Stimulated activated CD4-positive, alpha-beta T cell treated with anti-CD3 and anti-CD28 coated beads, TNF-alpha, amount 100 ng/mL, for 4 hours (primary cell): Measurements from ENCODE around the gene ACSL5.
"Not testable (repeated sequence)": the region's sequence is repeated elsewhere in the genome, so short reads cannot be mapped to it uniquely, and the experiment has no call there.

Experiments
- DNase-seq, 3 experiments: peaks; one replicate each; pipeline ENCODE4 v3.0.0-alpha.2; 2020; ENCODE audit warnings: low read depth in 3 of 3

ACSL5 gene

GRCh38 chr10:112374724-112375541 lies 1.0 kb downstream of the ACSL5 start:
- DNase-seq = no peak

GRCh38 chr10:112375721-112376395 lies 1.9 kb downstream of the ACSL5 start:
- peak in 1 of 3 experiments; percentile 21 for DNase-seq

GRCh38 chr10:112376396-112376790 lies 2.5 kb downstream of the ACSL5 start:
- no peak for DNase-seq

GRCh38 chr10:112377116-112377515 lies 3.2 kb downstream of the ACSL5 start:
- DNase-seq = not testable (repeated sequence)

- DNase-seq = no peak
Measured at GRCh38 chr10:112379635-112380296, 5.8 kb downstream of the ACSL5 start.

- no peak for DNase-seq
Measured at GRCh38 chr10:112382515-112383235, 8.8 kb downstream of the ACSL5 start.

- no peak for DNase-seq
Measured at GRCh38 chr10:112383325-112383724, 9.4 kb downstream of the ACSL5 start.

GRCh38 chr10:112384141-112384540 lies 10.2 kb downstream of the ACSL5 start:
- DNase-seq = no peak

- no peak for DNase-seq
Measured at GRCh38 chr10:112385201-112385600, 11.3 kb downstream of the ACSL5 start.

- not testable (repeated sequence) for DNase-seq
Measured at GRCh38 chr10:112388056-112388455, 14.1 kb downstream of the ACSL5 start.

GRCh38 chr10:112388548-112388947 lies 14.6 kb downstream of the ACSL5 start:
- no peak for DNase-seq

- peak in 1 of 3 experiments; percentile 35 for DNase-seq
Measured at GRCh38 chr10:112389271-112389822, 15.4 kb downstream of the ACSL5 start.

- no peak for DNase-seq
Measured at GRCh38 chr10:112390125-112390703, 16.3 kb downstream of the ACSL5 start.

- no peak for DNase-seq
Measured at GRCh38 chr10:112393341-112393740, 19.4 kb downstream of the ACSL5 start.

- DNase-seq = no peak
Measured at GRCh38 chr10:112393827-112394226, 19.9 kb downstream of the ACSL5 start.

GRCh38 chr10:112394475-112394875 lies 20.6 kb downstream of the ACSL5 start:
- no peak for DNase-seq

- no peak for DNase-seq
Measured at GRCh38 chr10:112395809-112396530, 22.1 kb downstream of the ACSL5 start.

GRCh38 chr10:112397592-112397991 lies 23.7 kb downstream of the ACSL5 start:
- DNase-seq = no peak

GRCh38 chr10:112402917-112403316 lies 29.0 kb downstream of the ACSL5 start:
- no peak for DNase-seq

- DNase-seq = no peak
Measured at GRCh38 chr10:112404617-112405016, 30.7 kb downstream of the ACSL5 start.

- not testable (repeated sequence) for DNase-seq
Measured at GRCh38 chr10:112406806-112407205, 32.9 kb downstream of the ACSL5 start.
